K562 (cell line): Measurements from ENCODE around the gene ANKS1B. TPM values are rescaled to one million over a fixed set of nuclear protein-coding genes. Genes with fewer than 3 reads are reported as not detected.
"Not testable (repeated sequence)": the region's sequence is repeated elsewhere in the genome, so short reads cannot be mapped to it uniquely, and the experiment has no call there.

Experiments used
- ATAC-seq: fragments of 200-7000 bp; cut with Tn5 transposase; 3 replicates; pipeline ENCODE4 v1.9.1; 2020; ENCODE audit warnings: moderate library complexity
- BruUV-seq: library from RNA; stranded (reverse); fragments of 400-500 nt; replicated peaks from 2 replicates; lab custom pipeline; 2021; lab: Mats Ljungman, UMichigan
- CTCF ChIA-PET: fragments of 300-600 bp; formaldehyde crosslinking; extraction: SDS; loops from one replicate; lab custom pipeline; 2021; ENCODE audit warnings: low intra/inter-chr PET ratio; lab: Yijun Ruan, JAX
- POLR2A ChIA-PET: fragments of 300-600, 350-650 bp; sonication (Branson Sonifier 250); formaldehyde crosslinking; extraction: SDS; loops from one replicate; lab custom pipeline; 2021; ENCODE audit warnings: antibody characterized with exemption, inconsistent platforms; lab: Yijun Ruan, JAX
- DNase-seq, 4 experiments: peaks; one replicate each; pipeline versions ENCODE4 v3.0.0 to v3.0.0-alpha.2; 2011 to 2018; ENCODE audit warnings: low spot score in 3 of 4, mixed read lengths in 3 of 4; ENCODE audit errors: extremely low read depth in 1 of 4
- FAIRE-seq: peaks from 2 replicates; lab custom pipeline; 2011; peaks lifted over from hg19 to GRCh38; lab: Jason Lieb, UNC
- H2AFZ ChIP-seq: 2 replicates; pipeline ENCODE4 v1.6.0; 2011; ENCODE audit warnings: low read depth, low read length, control low read depth, inconsistent platforms
- H3K27ac ChIP-seq: fragments of 200-600 bp; 3 replicates; pipeline ENCODE4 v1.8.0; 2011; ENCODE audit warnings: low read depth, mild to moderate bottlenecking, control low read depth, inconsistent platforms, low read length, moderate library complexity, mixed read lengths; ENCODE audit errors: extremely low read depth
- H3K27me3 ChIP-seq, 2 experiments: fragments of 300-600 bp in 1 of 2; 2 replicates in 1 of 2; 3 replicates in 1 of 2; pipeline versions ENCODE4 v1.6.0 to v1.8.0; 2011; ENCODE audit warnings: inconsistent platforms in 2 of 2, low read length in 2 of 2, mild to moderate bottlenecking in 1 of 2, mixed read lengths in 1 of 2, moderate library complexity in 1 of 2; ENCODE audit not compliant: control insufficient read depth in 2 of 2, insufficient read depth in 2 of 2
- H3K36me3 ChIP-seq: fragments of 300-600 bp; 3 replicates; pipeline ENCODE4 v1.8.0; 2011; ENCODE audit warnings: mild to moderate bottlenecking, low read length, inconsistent platforms; ENCODE audit not compliant: control insufficient read depth, insufficient read depth
- H3K4me1 ChIP-seq, 2 experiments: fragments of 200-600 bp in 1 of 2; replicated peaks in 1 of 2; 2 replicates in 1 of 2; 3 replicates in 1 of 2; pipeline versions ENCODE4 v1.5.1 to v1.8.0; 2011; ENCODE audit warnings: inconsistent platforms in 2 of 2, low read length in 2 of 2, mild to moderate bottlenecking in 1 of 2, mixed read lengths in 1 of 2, moderate library complexity in 1 of 2; ENCODE audit not compliant: control insufficient read depth in 2 of 2, insufficient read depth in 2 of 2
- H3K4me2 ChIP-seq: 2 replicates; pipeline ENCODE4 v1.6.1; 2011; ENCODE audit warnings: low read length, control low read depth, inconsistent platforms, mixed read lengths; ENCODE audit not compliant: insufficient read depth
- H3K4me3 ChIP-seq: fragments of 200-600 bp; sonication (generic), shearing (Covaris generic); 2 replicates; pipeline ENCODE4 v1.5.1; 2016; ENCODE audit warnings: control low read depth, inconsistent platforms
- H3K79me2 ChIP-seq: fragments of 200-600 bp; 3 replicates; pipeline ENCODE4 v1.8.0; 2011; ENCODE audit warnings: low read length, inconsistent platforms; ENCODE audit not compliant: control insufficient read depth, insufficient read depth
- H3K9ac ChIP-seq, 2 experiments: 2 replicates each; pipeline versions ENCODE4 v1.6.0 to v1.6.1; 2011; ENCODE audit warnings: low read depth in 2 of 2, low read length in 2 of 2, control low read depth in 1 of 2, inconsistent platforms in 1 of 2, mild to moderate bottlenecking in 1 of 2, mixed read lengths in 1 of 2; ENCODE audit not compliant: insufficient read depth in 1 of 2
- H3K9me1 ChIP-seq: one replicate; pipeline ENCODE4 v1.6.0; 2011; ENCODE audit warnings: inconsistent platforms, mild to moderate bottlenecking, low read length, moderate library complexity; ENCODE audit not compliant: control insufficient read depth, insufficient read depth
- H3K9me3 ChIP-seq: replicated peaks from 2 replicates; pipeline ENCODE4 v1.5.1; 2011; ENCODE audit warnings: low read depth, low read length, inconsistent platforms; ENCODE audit not compliant: control insufficient read depth, insufficient read depth
- H4K20me1 ChIP-seq: replicated peaks from 2 replicates; pipeline ENCODE4 v1.6.1; 2011; ENCODE audit warnings: low read length, inconsistent platforms, mixed read lengths; ENCODE audit not compliant: control insufficient read depth, insufficient read depth
- JUND ChIP-seq, 2 experiments: IDR thresholded peaks; 2 replicates in 1 of 2; 3 replicates in 1 of 2; pipeline ENCODE4 v1.6.1; 2011; ENCODE audit warnings: borderline replicate concordance in 2 of 2, low read depth in 2 of 2, low read length in 2 of 2, improper control_type of control experiment in 1 of 2, missing biosample characterization in 1 of 2, missing genetic modification characterization in 1 of 2, missing genetic modification reagents in 1 of 2
- SPI1 ChIP-seq: IDR thresholded peaks from 2 replicates; pipeline ENCODE4 v1.6.1; 2011; ENCODE audit warnings: low read depth, low read length, control low read depth, borderline replicate concordance
- WGBS: fragments of 100-300 bp; shearing (Covaris generic); methylation state at CpG from one replicate; pipeline ENCODE4 v1.1.6; 2016; ENCODE audit warnings: low coverage, mixed read lengths; ENCODE audit not compliant: insufficient coverage; ENCODE audit errors: missing lambda C conversion rate; 5-methylcytosine and 5-hydroxymethylcytosine counted together
- in situ Hi-C: fragments of 300-500 bp; cut with MboI; formaldehyde crosslinking; loops from 4 replicates; pipeline ENCODE4 v1.15.0; 2018; ENCODE audit warnings: inconsistent platforms, mixed read lengths
- intact Hi-C: fragments of 100-400 bp; cut with micrococcal nuclease; formaldehyde crosslinking; loops from 2 replicates; pipeline ENCODE4 v1.14.2; 2022
- polyA plus RNA-seq, 8 experiments: library from polyadenylated mRNA; depleted of rRNA in 4 of 8; stranded (reverse) in 5 of 8; unstranded in 3 of 8; fragments of >200 nt; fragmentation: Nextera tagmentation in 2 of 8; fragmentation: Illumina TruSeq in 1 of 8; extraction: Ambion mirVana in 2 of 8; extraction: Trizol in 1 of 8; gene quantifications; 2 replicates each; pipeline versions ENCODE4 v1.2.1 to v1.2.3, GENCODE V29; 2011 to 2014; ENCODE audit warnings: inconsistent platforms in 1 of 8, missing spikeins in 1 of 8
- total RNA-seq, 7 experiments: library from RNA; depleted of rRNA in 6 of 7; stranded (reverse); fragments of >200 nt in 6 of 7; fragmentation: Illumina TruSeq in 2 of 7; extraction: Trizol in 2 of 7; gene quantifications; 2 replicates each; pipeline versions ENCODE4 v1.2.1 to v1.2.3, GENCODE V29; 2011 to 2021; ENCODE audit warnings: low replicate concordance in 1 of 7
- TF ChIP-seq, protein P1 (sequence below), 2 experiments: fragments of 450-650 bp; IDR thresholded peaks; 2 replicates each; pipeline ENCODE4 v1.6.1; 2016; ENCODE audit warnings: mild to moderate bottlenecking in 2 of 2, borderline replicate concordance in 1 of 2, low read depth in 1 of 2, moderate library complexity in 1 of 2

ANKS1B gene
- total and polyA plus RNA-seq, 9 of the 15 experiments (the other 6 are each of a cell fraction or from before 2014, with no cell fraction given): 0.04 to 0.47 (median 0.28) TPM; not detected in 4

DNA sequence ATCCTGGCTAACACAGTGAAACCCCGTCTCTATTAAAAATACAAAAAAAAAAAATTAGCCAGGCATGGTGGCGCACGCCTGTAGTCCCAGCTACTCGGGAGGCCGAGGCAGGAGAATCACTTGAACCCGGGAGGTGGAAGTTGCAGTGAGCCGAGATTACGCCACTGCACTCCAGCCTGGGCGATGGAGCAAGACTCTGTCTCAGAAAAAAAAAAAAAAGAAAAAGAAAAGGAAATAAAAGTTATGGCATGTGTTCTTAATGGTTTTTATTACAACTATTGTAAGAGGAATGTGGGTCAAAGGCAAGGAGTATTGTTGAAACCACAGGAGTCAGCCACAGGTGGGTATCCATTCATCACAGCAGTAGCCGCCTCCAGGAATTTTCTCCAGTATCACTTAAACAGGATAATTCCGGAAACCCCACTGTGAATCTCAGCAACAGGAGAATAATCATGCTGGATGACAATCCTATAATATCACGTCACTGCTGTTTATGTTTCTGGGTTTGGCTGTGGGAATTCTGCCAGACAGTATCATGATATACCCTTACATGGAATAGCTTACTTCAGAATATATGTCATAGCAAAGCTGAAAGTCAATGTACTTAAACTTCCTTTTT lies 1147.5 kb downstream of the ANKS1B start:
- POLR2A ChIA-PET, H3K9me3 ChIP-seq, BruUV-seq, ATAC-seq, H3K4me2 ChIP-seq, H3K9me1 ChIP-seq, H3K36me3 ChIP-seq, H4K20me1 ChIP-seq, in situ Hi-C loops, H2AFZ ChIP-seq, H3K4me3 ChIP-seq, H3K4me1 ChIP-seq, CTCF ChIA-PET, intact Hi-C loops, DNase-seq, H3K79me2 ChIP-seq, H3K27me3 ChIP-seq, H3K9ac ChIP-seq, FAIRE-seq, H3K27ac ChIP-seq: not testable (repeated sequence)
- 0% methylated on average over 8 of the region's 12 CpGs for WGBS

DNA sequence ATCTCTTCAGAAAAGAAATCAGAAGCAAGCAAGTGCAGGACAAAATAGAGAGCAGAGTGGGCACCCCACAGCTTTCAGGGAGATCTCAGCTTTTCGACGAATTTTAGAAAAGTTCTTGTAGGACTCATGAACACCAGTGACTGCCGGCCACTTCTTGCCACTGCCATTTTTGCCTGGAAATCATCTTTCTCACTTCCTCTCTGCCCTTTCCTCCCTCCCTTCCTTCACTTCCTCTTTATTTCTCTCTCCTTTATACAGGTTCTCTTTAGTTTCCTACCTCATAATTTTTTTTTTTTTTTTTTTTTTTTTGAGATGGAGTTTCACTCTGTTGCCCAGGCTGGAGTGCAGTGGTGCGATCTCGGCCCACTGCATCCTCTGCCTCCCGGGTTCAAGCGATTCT lies 1154.1 kb downstream of the ANKS1B start:
- Histone ChIP-seq H4K20me1 (no peaks in the 10 kb centered on the region; the same call in 1 of the 2 replicates), H3K4me1 (no peaks in the 10 kb centered on the region), H3K4me3 (no peak overlapping the region), H3K9ac (no peak overlapping the region), H2AFZ (no peak overlapping the region), H3K9me1 (no peaks in the 10 kb centered on the region), H3K79me2 (no peaks in the 10 kb centered on the region), H3K4me2 (no peak overlapping the region), H3K27me3 (peaks cover 0 to 4% of the 10 kb centered on the region in 2 experiments; a peak in 1 of 5 replicates), H3K36me3 (no peaks in the 10 kb centered on the region), H3K9me3 (no peaks in the 10 kb centered on the region), H3K27ac (no peak overlapping the region)
- no peak for FAIRE-seq
- TF ChIP-seq, protein P1, sequence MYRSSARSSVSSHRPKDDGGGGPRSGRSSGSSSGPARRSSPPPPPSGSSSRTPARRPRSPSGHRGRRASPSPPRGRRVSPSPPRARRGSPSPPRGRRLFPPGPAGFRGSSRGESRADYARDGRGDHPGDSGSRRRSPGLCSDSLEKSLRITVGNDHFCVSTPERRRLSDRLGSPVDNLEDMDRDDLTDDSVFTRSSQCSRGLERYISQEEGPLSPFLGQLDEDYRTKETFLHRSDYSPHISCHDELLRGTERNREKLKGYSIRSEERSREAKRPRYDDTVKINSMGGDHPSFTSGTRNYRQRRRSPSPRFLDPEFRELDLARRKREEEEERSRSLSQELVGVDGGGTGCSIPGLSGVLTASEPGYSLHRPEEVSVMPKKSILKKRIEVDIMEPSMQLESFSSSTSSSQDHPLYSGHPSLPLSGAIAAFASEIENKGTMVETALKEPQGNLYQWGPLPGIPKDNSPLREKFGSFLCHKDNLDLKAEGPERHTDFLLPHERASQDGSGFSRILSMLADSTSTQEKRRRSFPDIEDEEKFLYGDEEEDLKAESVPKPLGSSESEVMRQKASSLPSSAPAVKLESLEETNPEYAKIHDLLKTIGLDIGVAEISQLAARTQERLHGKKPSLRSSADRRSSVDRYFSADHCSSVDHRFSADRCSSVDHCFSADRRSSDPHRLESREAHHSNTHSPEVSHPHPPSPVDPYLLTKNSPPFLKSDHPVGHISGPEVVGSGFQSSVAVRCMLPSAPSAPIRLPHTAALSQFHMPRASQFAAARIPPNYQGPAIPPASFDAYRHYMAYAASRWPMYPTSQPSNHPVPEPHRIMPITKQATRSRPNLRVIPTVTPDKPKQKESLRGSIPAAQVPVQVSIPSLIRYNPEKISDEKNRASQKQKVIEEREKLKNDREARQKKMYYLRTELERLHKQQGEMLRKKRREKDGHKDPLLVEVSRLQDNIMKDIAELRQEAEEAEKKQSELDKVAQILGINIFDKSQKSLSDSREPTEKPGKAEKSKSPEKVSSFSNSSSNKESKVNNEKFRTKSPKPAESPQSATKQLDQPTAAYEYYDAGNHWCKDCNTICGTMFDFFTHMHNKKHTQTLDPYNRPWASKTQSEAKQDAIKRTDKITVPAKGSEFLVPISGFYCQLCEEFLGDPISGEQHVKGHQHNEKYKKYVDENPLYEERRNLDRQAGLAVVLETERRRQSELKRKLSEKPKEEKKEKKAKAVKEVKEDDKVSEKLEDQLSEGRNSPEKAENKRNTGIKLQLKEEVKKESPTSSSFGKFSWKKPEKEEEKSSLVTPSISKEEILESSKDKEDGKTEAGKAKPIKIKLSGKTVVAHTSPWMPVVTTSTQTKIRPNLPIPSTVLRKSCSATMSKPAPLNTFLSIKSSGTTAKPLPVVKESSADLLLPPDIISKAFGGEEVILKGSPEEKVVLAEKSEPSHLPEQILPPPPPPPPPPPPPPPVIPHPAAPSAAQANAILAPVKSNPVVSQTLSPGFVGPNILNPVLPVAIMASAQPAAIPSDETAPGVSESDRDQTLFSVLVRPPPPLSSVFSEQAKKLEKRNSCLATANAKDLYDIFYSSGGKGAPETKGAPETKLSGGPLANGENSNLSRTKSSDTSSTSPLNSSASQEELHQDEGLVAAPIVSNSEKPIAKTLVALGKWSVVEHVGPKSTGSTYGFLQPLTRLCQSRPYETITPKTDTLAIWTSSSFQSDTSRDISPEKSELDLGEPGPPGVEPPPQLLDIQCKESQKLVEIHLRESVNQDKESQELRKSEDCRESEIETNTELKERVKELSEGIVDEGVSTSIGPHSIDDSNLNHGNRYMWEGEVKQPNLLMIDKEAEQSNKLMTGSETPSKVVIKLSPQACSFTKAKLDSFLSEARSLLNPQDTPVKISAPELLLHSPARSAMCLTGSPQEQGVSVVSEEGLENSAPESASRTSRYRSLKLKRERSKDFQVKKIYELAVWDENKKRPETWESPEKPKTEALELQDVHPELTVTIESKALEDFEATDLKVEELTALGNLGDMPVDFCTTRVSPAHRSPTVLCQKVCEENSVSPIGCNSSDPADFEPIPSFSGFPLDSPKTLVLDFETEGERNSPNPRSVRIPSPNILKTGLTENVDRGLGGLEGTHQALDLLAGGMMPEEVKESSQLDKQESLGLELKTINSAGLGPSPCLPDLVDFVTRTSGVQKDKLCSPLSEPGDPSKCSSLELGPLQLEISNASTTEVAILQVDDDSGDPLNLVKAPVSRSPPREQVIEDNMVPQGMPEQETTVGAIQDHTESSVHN (IDR thresholded peaks at IDR 0.05; ENCODE audit: borderline replicate concordance in 1 of 2, low read depth in 1 of 2): no peak
- no peak for TF ChIP-seq JUND (IDR thresholded peaks at IDR 0.05; ENCODE audit: borderline replicate concordance, low read depth, low read length)
- no peak for TF ChIP-seq JUND (tag; IDR thresholded peaks at IDR 0.05; ENCODE audit: borderline replicate concordance, low read depth, low read length)
- TF ChIP-seq SPI1: peak; percentile 90
- in situ Hi-C loops (no loop called here), intact Hi-C loops (no loop called here)
- no peak for ATAC-seq
- CTCF ChIA-PET: no interaction called here
- no peak for DNase-seq
- no TSS peak for BruUV-seq
- POLR2A ChIA-PET: no interaction called here
- 0% methylated on average over 4 of the region's 7 CpGs for WGBS
